AG09309 (cell line): ENCODE results near the gene KCNJ9.

Source experiments
- DNase-seq: peaks from one replicate; pipeline ENCODE4 v3.0.0-alpha.2; 2010; ENCODE audit warnings: low read depth
- H3K4me3 ChIP-seq: 2 replicates; pipeline ENCODE4 v1.5.1; 2011; ENCODE audit warnings: mild to moderate bottlenecking, low read depth, low read length, moderate library complexity; ENCODE audit not compliant: control insufficient read depth
- TF ChIP-seq, protein P1 (sequence below): IDR thresholded peaks from 2 replicates; pipeline ENCODE4 v1.5.1; 2011; ENCODE audit warnings: mild to moderate bottlenecking, low read depth, low read length, inconsistent platforms; ENCODE audit not compliant: insufficient read depth, control insufficient read depth; ENCODE audit errors: missing control alignments

Gene KCNJ9

GRCh38 chr1:160081261-160081936 lies at the start of gene KCNJ9:
Gene KCNJ9, plus strand, starts transcription at chr1:160081538. Its CDS starts 2,493 bp downstream, at chr1:160084031.
- TF ChIP-seq, protein P1, sequence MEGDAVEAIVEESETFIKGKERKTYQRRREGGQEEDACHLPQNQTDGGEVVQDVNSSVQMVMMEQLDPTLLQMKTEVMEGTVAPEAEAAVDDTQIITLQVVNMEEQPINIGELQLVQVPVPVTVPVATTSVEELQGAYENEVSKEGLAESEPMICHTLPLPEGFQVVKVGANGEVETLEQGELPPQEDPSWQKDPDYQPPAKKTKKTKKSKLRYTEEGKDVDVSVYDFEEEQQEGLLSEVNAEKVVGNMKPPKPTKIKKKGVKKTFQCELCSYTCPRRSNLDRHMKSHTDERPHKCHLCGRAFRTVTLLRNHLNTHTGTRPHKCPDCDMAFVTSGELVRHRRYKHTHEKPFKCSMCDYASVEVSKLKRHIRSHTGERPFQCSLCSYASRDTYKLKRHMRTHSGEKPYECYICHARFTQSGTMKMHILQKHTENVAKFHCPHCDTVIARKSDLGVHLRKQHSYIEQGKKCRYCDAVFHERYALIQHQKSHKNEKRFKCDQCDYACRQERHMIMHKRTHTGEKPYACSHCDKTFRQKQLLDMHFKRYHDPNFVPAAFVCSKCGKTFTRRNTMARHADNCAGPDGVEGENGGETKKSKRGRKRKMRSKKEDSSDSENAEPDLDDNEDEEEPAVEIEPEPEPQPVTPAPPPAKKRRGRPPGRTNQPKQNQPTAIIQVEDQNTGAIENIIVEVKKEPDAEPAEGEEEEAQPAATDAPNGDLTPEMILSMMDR = no peak
- no peak for DNase-seq

GRCh38 chr1:160032165-160032820 lies 49.0 kb upstream of the KCNJ9 start:
- peak overlapping the region; percentile 65 for H3K4me3 ChIP-seq
- DNase-seq = no peak
- TF ChIP-seq, protein P1 = no peak

More at GRCh38 chr1:160081261-160081936, at the start of gene KCNJ9:
- no peak within 1 kb of the TSS for H3K4me3 ChIP-seq

- no peak overlapping the region for H3K4me3 ChIP-seq
- TF ChIP-seq, protein P1 = no peak
- no peak for DNase-seq
Observed at GRCh38 chr1:160040476-160040875, 40.9 kb upstream of the KCNJ9 start.

DNA sequence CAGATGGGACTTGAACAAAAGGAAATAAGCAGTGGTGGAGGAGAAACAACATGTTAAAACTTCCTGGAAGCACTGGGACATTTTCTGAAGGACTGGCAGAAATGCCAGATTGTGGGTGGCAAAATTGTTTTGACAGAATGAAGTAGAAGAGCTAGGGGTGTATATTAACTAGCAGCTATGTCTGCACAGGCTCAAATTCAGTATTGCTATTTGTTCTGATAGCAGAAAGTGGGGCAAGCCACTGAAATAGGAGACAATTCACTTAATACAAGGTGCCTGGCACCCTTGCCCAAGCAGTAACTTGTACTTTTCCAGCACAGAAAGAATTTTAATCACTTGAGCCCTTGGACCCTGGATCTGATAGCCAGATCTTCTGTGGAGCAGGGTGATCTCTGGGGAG lies 37.8 kb upstream of the KCNJ9 start:
- TF ChIP-seq, protein P1 = no peak
- no peak for DNase-seq
- H3K4me3 ChIP-seq = no peak overlapping the region

DNA sequence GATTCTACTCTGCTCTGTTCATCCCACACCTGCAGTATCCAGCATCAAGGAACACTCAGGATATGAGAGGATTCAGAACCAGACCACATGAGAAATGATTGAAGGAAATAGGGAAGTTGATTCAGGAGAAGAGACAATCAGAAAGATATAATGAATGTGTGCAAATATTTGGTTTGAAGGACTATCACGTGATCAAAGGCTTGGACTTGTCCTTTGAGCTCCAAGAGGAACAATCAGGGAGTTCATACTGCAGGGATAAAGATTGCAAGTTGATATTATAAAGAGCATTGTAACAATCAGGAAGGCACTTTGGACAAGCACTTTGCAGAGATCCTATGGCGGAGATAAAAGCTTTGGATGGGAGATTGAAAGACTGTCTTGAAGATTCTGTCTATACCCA lies 35.7 kb upstream of the KCNJ9 start:
- no peak overlapping the region for H3K4me3 ChIP-seq
- no peak for DNase-seq
- TF ChIP-seq, protein P1 = no peak

GRCh38 chr1:160046494-160047110 lies 34.7 kb upstream of the KCNJ9 start:
- TF ChIP-seq, protein P1 = peak; percentile 59
- DNase-seq = no peak
- no peak overlapping the region for H3K4me3 ChIP-seq
